ENCODE results near the gene RSRP1. TPM values are rescaled to one million over a fixed set of nuclear protein-coding genes. Genes with fewer than 3 reads are reported as not detected.

RSRP1 gene
- total and polyA plus RNA-seq, 2 of the 13 experiments (the other 11 are each of a cell fraction or from before 2014, with no cell fraction given), result 43.9 to 52.8 TPM

DNA sequence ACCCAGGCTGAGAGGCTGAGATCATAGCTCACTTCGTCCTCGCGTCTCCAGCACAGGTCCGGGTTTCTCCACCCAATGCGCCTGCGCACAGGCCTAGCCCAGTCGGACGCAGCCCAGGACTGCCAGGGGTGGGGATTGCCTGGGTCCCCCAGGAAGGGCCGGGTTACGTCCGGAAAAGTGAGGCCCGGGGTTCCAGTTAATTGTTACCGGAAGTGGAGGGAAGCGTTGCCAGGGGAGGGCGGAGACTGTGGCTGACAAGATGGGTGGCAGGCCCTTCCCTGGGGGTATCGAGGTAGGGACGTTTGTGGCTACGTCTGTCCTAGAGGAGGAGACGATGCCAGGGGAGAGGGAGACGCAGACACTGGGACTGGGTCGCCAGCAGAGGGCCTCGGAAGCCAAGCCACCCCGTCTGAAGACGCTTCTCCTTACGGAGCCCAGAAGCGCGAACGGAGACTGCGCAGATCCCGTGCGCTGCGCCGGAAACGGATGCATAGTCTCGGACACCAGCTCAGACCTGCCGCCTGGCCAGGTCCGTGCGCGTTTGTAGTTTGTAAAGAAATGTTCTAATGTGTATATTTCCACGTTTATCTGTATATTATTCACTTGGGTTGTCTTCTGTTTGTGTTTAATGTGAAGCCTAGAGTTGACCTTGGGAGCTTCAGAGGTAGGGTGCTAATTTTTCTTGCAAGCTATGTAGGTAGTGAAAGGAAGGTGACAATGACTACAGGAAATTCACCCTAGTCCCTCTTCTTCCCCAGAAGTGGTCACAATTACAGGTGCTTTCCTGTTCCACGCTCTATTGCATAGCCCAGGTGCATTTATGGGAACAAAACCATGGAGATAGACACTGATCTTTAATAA lies 7.3 kb downstream of the RSRP1 start (continued):
- TF ChIP-seq GPN1 (CRISPR knock-in tag; IDR thresholded peaks at IDR 0.05; ENCODE audit: borderline replicate concordance), result no peak
- TF ChIP-seq HNF4A (CRISPR knock-in tag; IDR thresholded peaks at IDR 0.05), result no peak
- no peak for TF ChIP-seq ZNF3 (CRISPR knock-in tag; IDR thresholded peaks at IDR 0.05)
- peak; percentile 32; the same call in 1 of the 2 replicates for TF ChIP-seq ZNF331 (CRISPR knock-in tag; IDR thresholded peaks at IDR 0.05)
- peak; percentile 84; the same call in 1 of the 2 replicates for TF ChIP-seq STAT6 (CRISPR knock-in tag; IDR thresholded peaks at IDR 0.05; ENCODE audit: borderline replicate concordance)
- TF ChIP-seq KDM6A (CRISPR knock-in tag; IDR thresholded peaks at IDR 0.05; ENCODE audit: low read depth), result no peak
- no peak for TF ChIP-seq PREB (CRISPR knock-in tag; IDR thresholded peaks at IDR 0.05)
- TF ChIP-seq, protein P1, sequence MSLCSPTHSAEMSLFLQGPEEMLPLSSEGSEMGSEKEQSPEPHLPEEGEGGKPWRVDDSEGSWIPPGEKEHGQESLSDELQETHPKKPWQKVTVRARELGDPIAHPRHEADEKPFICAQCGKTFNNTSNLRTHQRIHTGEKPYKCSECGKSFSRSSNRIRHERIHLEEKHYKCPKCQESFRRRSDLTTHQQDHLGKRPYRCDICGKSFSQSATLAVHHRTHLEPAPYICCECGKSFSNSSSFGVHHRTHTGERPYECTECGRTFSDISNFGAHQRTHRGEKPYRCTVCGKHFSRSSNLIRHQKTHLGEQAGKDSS (CRISPR knock-in tag; IDR thresholded peaks at IDR 0.05; ENCODE audit: borderline replicate concordance, low read depth), result 0 out of 2 replicates have a peak, but pooled peaks have one; percentile 23
- peak; percentile 61 for TF ChIP-seq ZNF501 (CRISPR knock-in tag; IDR thresholded peaks at IDR 0.05)
- TF ChIP-seq IRF9 (CRISPR knock-in tag; IDR thresholded peaks at IDR 0.05; ENCODE audit: borderline replicate concordance), result peak; percentile 66; the same call in 1 of the 2 replicates
- TF ChIP-seq, protein P2, sequence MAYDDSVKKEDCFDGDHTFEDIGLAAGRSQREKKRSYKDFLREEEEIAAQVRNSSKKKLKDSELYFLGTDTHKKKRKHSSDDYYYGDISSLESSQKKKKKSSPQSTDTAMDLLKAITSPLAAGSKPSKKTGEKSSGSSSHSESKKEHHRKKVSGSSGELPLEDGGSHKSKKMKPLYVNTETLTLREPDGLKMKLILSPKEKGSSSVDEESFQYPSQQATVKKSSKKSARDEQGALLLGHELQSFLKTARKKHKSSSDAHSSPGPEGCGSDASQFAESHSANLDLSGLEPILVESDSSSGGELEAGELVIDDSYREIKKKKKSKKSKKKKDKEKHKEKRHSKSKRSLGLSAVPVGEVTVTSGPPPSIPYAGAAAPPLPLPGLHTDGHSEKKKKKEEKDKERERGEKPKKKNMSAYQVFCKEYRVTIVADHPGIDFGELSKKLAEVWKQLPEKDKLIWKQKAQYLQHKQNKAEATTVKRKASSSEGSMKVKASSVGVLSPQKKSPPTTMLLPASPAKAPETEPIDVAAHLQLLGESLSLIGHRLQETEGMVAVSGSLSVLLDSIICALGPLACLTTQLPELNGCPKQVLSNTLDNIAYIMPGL (CRISPR knock-in tag; IDR thresholded peaks at IDR 0.05; ENCODE audit: borderline replicate concordance in 1 of 2, low read depth in 1 of 2), result peak; percentile 56 to 86
- TF ChIP-seq ZNF253 (CRISPR knock-in tag; IDR thresholded peaks at IDR 0.05; ENCODE audit: borderline replicate concordance), result 0 out of 2 replicates have a peak, but pooled peaks have one; percentile 43
- TF ChIP-seq MIXL1 (CRISPR knock-in tag; IDR thresholded peaks at IDR 0.05), result peak; percentile 49; the same call in 1 of the 2 replicates
- TF ChIP-seq ZC3H13 (CRISPR knock-in tag; IDR thresholded peaks at IDR 0.05), result peak; percentile 57; the same call in 1 of the 2 replicates
- TF ChIP-seq TBX3 (IDR thresholded peaks at IDR 0.05; ENCODE audit: borderline replicate concordance), result no peak
- TF ChIP-seq KAT7 (CRISPR knock-in tag; IDR thresholded peaks at IDR 0.05; ENCODE audit: borderline replicate concordance), result peak; percentile 31; the same call in 1 of the 2 replicates
- TF ChIP-seq, protein P3, sequence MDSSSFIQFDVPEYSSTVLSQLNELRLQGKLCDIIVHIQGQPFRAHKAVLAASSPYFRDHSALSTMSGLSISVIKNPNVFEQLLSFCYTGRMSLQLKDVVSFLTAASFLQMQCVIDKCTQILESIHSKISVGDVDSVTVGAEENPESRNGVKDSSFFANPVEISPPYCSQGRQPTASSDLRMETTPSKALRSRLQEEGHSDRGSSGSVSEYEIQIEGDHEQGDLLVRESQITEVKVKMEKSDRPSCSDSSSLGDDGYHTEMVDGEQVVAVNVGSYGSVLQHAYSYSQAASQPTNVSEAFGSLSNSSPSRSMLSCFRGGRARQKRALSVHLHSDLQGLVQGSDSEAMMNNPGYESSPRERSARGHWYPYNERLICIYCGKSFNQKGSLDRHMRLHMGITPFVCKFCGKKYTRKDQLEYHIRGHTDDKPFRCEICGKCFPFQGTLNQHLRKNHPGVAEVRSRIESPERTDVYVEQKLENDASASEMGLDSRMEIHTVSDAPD (CRISPR knock-in tag; IDR thresholded peaks at IDR 0.05), result no peak
- TF ChIP-seq HIVEP1 (CRISPR knock-in tag; IDR thresholded peaks at IDR 0.05), result peak; percentile 73
- 0 out of 2 replicates have a peak, but pooled peaks have one; percentile 45 for TF ChIP-seq ZNF547 (CRISPR knock-in tag; IDR thresholded peaks at IDR 0.05)
